ENCODE measurements around the gene RBMX. TPM values are rescaled to one million over a fixed set of nuclear protein-coding genes. Genes with fewer than 3 reads are reported as not detected.

The RBMX gene
- total and polyA plus RNA-seq, 2 donors (not counting 3 experiments of a cell fraction or from before 2014, with no cell fraction given): 117 to 235 TPM

GRCh38 chrX:136828830-136829229 lies 51.7 kb downstream of the RBMX start:
- Histone ChIP-seq H3K4me3 (replicated peaks in 1 of 3; ENCODE audit: insufficient read depth in 1 of 3, low read depth in 1 of 3, low read length in 3 of 3) (no peak overlapping the region), H2AFZ (ENCODE audit: low read depth, low read length) (no peak overlapping the region), H3K27ac (ENCODE audit: insufficient read depth, low read depth, low read length) (no peak overlapping the region), H3K79me2 (ENCODE audit: control insufficient read depth, insufficient read depth, low read length) (no peaks in the 10 kb centered on the region), H3K9me3 (replicated peaks; ENCODE audit: control insufficient read depth, insufficient read depth, low read length) (no peaks in the 10 kb centered on the region), H3K4me1 (ENCODE audit: control insufficient read depth, extremely low read depth, insufficient read depth, low read length) (peaks cover 2% of the 10 kb centered on the region), H3K36me3 (ENCODE audit: control insufficient read depth in 2 of 2, extremely low read depth in 1 of 2, insufficient read depth in 2 of 2, low read length in 2 of 2) (no peaks in the 10 kb centered on the region), H3K9ac (replicated peaks; ENCODE audit: extremely low read depth, insufficient read depth, low read length) (no peak overlapping the region), H3K27me3 (ENCODE audit: control insufficient read depth in 2 of 2, insufficient read depth in 2 of 2, low read length in 2 of 2) (no peaks in the 10 kb centered on the region), H3K9me1 (replicated peaks; ENCODE audit: control insufficient read depth, extremely low read depth, insufficient read depth, low read length) (no peaks in the 10 kb centered on the region), H4K20me1 (replicated peaks; ENCODE audit: control insufficient read depth, extremely low read depth, insufficient read depth, low read length) (no peaks in the 10 kb centered on the region), H3K4me2 (ENCODE audit: insufficient read depth, low read length) (no peak overlapping the region)
- BruUV-seq (replicated peaks): no TSS peak
- dilution Hi-C loops (cut with MboI; ENCODE audit: extremely low pct_ligation_motif_present, low sequenced_read_pairs): no loop called here
- ChIA-PET CTCF (no interaction called here), POLR2A (interaction anchor here (0.5 kb wide), 1 partner anchor 12 kb away, joined by 7 read pairs; no protein-coding TSS in a partner anchor)
- no peak for FAIRE-seq
- intact Hi-C loops (cut with micrococcal nuclease): no loop called here
- TF ChIP-seq EZH2 (IDR thresholded peaks at IDR 0.05; ENCODE audit: borderline replicate concordance, low read depth, low read length, severe bottlenecking): no peak
- no peak for TF ChIP-seq POLR2A (IDR thresholded peaks at IDR 0.05; ENCODE audit: low read depth, low read length)
- no peak for TF ChIP-seq POLR2AphosphoS5 (IDR thresholded peaks at IDR 0.05; ENCODE audit: insufficient read depth, low read depth, low read length)
- no peak for TF ChIP-seq MYC (IDR thresholded peaks at IDR 0.05; ENCODE audit: low read depth, low read length)
- TF ChIP-seq CTCF (IDR thresholded peaks at IDR 0.05; ENCODE audit: extremely low read depth in 1 of 2, insufficient read depth in 1 of 2, low read depth in 1 of 2, low read length in 2 of 2): no peak
- TF ChIP-seq JUN (IDR thresholded peaks at IDR 0.05; ENCODE audit: borderline replicate concordance, insufficient read depth, insufficient read length, low read depth): no peak
- DNase-seq (ENCODE audit: low read depth, low spot score): no peak

GRCh38 chrX:136827026-136827425 lies 53.5 kb downstream of the RBMX start:
- TF ChIP-seq POLR2AphosphoS5 (IDR thresholded peaks at IDR 0.05; ENCODE audit: insufficient read depth, low read depth, low read length): no peak
- H3K9ac ChIP-seq (replicated peaks; ENCODE audit: extremely low read depth, insufficient read depth, low read length): no peak overlapping the region
- no peak overlapping the region for H3K27ac ChIP-seq (ENCODE audit: insufficient read depth, low read depth, low read length)
- H3K9me3 ChIP-seq (replicated peaks; ENCODE audit: control insufficient read depth, insufficient read depth, low read length): no peaks in the 10 kb centered on the region
- H3K27me3 ChIP-seq (ENCODE audit: control insufficient read depth in 2 of 2, insufficient read depth in 2 of 2, low read length in 2 of 2): no peaks in the 10 kb centered on the region
- ChIA-PET CTCF (no interaction called here), POLR2A (no interaction called here)
- no peaks in the 10 kb centered on the region for H4K20me1 ChIP-seq (replicated peaks; ENCODE audit: control insufficient read depth, extremely low read depth, insufficient read depth, low read length)
- no peak overlapping the region for H3K4me2 ChIP-seq (ENCODE audit: insufficient read depth, low read length)
- no peaks in the 10 kb centered on the region for H3K9me1 ChIP-seq (replicated peaks; ENCODE audit: control insufficient read depth, extremely low read depth, insufficient read depth, low read length)
- no TSS peak for BruUV-seq (replicated peaks)
- peaks cover 2% of the 10 kb centered on the region for H3K4me1 ChIP-seq (ENCODE audit: control insufficient read depth, extremely low read depth, insufficient read depth, low read length)
- no peaks in the 10 kb centered on the region for H3K79me2 ChIP-seq (ENCODE audit: control insufficient read depth, insufficient read depth, low read length)
- DNase-seq (ENCODE audit: low read depth, low spot score) (no peak), FAIRE-seq (peak; percentile 64)
- intact Hi-C loops (cut with micrococcal nuclease): no loop called here
- H3K36me3 ChIP-seq (ENCODE audit: control insufficient read depth in 2 of 2, extremely low read depth in 1 of 2, insufficient read depth in 2 of 2, low read length in 2 of 2): no peaks in the 10 kb centered on the region
- H3K4me3 ChIP-seq (replicated peaks in 1 of 3; ENCODE audit: insufficient read depth in 1 of 3, low read depth in 1 of 3, low read length in 3 of 3): no peak overlapping the region
- no peak overlapping the region for H2AFZ ChIP-seq (ENCODE audit: low read depth, low read length)
- dilution Hi-C loops (cut with MboI; ENCODE audit: extremely low pct_ligation_motif_present, low sequenced_read_pairs): no loop called here

Data from endothelial cell of umbilical vein (primary cell).